Stimulated activated CD4-positive, alpha-beta T cell treated with anti-CD3 and anti-CD28 coated beads, Interleukin-1b, Interleukin-23, amount 100 ng/mL, for 1 hour (primary cell): ENCODE data around the gene NCKAP5.
"Not testable (repeated sequence)": the region's sequence is repeated elsewhere in the genome, so short reads cannot be mapped to it uniquely, and the experiment has no call there.

ENCODE experiments used
- DNase-seq, 2 donors: peaks; one replicate each; pipeline ENCODE4 v3.0.0-alpha.2; 2020; ENCODE audit warnings: low read depth in 2 of 2

NCKAP5 gene

GRCh38 chr2:133497270-133497893 is 70.9 kb downstream of the NCKAP5 start:
- no peak for DNase-seq

DNA sequence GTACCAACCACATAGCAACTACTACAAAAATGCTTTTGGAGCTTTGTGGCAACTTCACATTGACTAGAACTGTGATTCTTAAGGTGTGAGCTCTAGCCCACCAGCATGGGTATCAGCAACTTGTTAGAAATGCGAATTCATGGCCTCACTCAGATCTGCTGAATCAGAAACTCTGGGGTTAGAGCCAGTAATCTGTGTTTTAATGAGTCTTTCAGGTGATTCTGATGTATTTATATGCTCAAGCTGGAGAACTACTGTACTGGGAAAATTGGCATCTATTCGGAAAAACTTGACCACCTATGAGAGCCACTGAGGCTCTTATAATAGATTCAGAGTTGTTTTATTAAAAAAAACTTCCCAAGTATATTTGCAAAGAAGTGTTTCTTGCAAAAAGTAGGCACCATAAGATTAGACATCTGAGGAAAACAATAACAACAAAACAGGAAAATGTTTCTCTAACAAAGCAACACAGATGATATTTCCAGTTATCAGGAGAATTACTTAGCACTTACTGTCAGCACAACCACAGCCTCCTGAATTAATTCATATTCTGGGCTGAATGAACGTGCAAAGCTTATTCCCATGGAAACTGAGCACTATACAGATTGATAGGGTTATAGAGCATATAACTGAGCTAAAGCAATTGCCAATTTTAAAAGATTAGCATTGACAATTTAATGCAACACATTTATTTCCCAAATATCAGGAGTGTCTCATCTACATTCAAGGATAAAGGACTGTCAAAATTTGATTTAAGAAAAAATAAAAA is 71.6 kb downstream of the NCKAP5 start:
- no peak for DNase-seq

GRCh38 chr2:133495226-133495625 is 73.0 kb downstream of the NCKAP5 start:
- DNase-seq: no peak

- DNase-seq: no peak
Measured at GRCh38 chr2:133492719-133493380, 75.4 kb downstream of the NCKAP5 start.

- DNase-seq: no peak
Measured at GRCh38 chr2:133490411-133490980, 77.8 kb downstream of the NCKAP5 start.

DNA sequence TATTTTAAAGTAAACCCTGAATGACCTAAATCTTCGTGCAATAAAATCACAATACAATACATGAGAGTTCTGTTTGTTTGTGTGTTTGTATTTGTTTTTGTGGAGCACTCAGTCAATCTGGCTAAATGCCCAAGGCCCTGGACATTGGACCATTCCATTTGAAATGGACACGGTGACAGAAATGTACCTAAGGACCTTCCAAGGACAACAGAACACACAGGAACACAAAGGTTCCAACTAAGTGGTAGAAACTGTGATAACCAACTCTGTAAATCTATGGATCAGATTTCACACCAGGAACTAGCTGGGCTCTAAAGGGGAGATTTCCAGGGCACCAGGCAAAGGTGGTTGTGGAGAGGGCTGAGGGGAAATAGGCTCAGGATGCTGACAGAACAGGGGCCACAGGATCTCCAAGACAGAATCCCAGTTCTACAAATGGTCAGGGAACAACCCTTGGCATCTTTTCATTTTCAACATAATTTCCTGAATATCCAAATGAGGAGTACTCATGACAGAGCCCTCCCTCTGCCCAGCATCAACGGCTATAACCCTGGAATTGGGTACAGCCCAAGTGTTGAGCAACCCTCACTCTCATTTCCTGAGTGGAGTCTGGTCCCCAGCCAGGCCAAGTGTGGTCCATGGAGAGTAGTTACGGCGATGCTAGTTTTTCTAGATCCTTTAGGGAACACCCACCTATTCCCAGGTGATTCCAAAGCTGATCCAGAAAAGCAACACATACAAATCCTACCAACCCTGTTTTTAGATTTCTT is 78.4 kb downstream of the NCKAP5 start:
- DNase-seq: no peak

GRCh38 chr2:133489146-133489545 is 79.1 kb downstream of the NCKAP5 start:
- DNase-seq: no peak

DNA sequence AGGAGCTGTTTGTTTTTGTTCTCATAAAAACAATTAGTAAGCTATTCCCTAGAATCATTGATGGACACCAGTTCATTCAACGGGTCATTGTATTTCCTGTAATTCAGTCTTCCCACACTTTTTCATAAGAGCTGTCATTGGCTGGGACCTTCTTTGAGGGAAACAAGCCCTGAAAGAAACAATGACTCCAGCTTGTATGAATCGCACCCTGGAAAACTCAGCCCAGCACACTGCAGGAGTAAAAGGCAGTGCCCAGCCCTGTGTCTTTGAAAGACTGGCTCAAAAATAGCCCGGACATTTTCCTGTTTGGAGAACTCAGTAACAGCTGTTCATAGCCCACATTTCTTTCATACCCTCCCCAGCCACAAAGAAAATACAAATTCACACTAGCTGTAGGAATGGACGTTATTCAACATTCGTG is 81.5 kb downstream of the NCKAP5 start:
- no peak for DNase-seq

- no peak for DNase-seq
Measured at GRCh38 chr2:133485868-133486267, 82.4 kb downstream of the NCKAP5 start.

- DNase-seq: no peak
Measured at GRCh38 chr2:133484784-133485183, 83.5 kb downstream of the NCKAP5 start.

GRCh38 chr2:133484106-133484505 is 84.2 kb downstream of the NCKAP5 start:
- DNase-seq: no peak

DNA sequence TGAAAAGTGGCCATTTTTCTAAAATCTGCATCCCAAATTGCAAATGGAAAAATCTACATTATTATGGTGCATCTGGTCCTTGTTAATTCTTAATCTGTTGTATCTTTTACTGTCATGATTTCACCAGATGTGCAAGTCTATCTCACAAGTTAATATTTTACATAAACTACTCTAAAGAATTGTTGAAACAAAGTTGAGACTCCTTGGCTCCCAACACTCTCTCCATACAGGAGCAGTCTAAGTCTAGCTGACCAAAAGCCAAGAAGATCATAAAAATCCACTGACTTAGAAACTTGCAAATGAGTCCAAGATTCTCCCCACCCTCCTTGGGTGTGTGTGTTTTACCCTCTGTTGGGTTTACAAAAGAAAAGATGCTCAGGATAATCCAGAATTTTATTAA is 85.1 kb downstream of the NCKAP5 start:
- no peak for DNase-seq

GRCh38 chr2:133480707-133481429 is 87.4 kb downstream of the NCKAP5 start:
- DNase-seq: no peak

GRCh38 chr2:133477616-133477990 is 90.7 kb downstream of the NCKAP5 start:
- no peak for DNase-seq

GRCh38 chr2:133476931-133477615 is 91.2 kb downstream of the NCKAP5 start:
- DNase-seq: no peak

DNA sequence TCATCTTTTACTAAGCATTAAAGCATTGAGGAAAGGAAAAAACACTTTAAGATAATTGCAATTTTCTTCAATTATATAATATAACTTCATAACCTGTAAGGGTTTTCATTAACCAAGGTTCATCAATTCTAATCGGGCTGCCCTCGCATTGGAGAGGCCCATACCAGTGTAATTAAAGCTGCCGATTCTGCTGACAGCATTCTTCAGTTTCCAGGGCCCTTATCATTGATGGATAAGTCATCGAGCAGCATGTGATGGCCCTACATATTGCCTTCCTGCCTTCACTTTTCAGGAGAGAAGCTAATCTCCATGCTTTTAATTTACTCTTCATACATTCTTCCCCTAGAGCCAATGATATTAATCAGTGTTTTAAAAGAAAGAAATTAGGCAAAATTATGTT is 92.0 kb downstream of the NCKAP5 start:
- DNase-seq: no peak

DNA sequence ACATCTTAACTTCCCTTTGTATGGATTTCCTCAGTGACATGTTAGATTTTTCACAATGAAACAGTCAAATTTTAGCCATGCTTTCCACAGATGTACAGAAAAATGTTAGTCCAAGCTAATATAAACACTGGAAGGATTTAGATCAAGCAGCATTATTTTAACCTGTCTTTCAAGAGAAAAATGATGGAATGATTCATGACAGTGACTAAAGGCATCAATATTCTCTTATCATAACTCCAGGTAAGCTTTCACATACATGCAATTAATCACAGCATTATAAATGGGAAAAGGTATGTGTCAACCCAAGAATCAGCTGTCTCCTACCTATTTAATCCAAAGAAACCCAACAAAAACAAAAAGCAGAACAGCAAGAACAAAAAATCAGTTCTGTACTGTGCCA is 92.7 kb downstream of the NCKAP5 start:
- no peak for DNase-seq

DNA sequence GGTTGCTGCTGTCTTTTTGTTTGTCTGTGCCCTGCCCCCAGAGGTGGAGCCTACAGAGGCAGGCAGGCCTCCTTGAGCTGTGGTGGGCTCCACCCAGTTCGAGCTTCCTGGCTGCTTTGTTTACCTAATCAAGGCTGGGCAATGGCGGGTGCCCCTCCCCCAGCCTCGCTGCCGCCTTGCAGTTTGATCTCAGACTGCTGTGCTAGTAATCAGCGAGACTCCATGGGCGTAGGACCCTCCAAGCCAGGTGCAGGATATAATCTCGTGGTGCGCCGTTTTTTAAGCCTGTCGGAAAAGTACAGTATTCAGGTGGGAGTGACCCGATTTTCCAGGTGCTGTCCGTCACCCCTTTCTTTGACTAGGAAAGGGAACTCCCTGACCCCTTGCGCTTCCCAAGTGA is 97.8 kb downstream of the NCKAP5 start:
- not testable (repeated sequence) for DNase-seq

- DNase-seq: no peak
Measured at GRCh38 chr2:133462811-133463210, 105.5 kb downstream of the NCKAP5 start.

- DNase-seq: no peak
Measured at GRCh38 chr2:133461484-133461883, 106.8 kb downstream of the NCKAP5 start.

DNA sequence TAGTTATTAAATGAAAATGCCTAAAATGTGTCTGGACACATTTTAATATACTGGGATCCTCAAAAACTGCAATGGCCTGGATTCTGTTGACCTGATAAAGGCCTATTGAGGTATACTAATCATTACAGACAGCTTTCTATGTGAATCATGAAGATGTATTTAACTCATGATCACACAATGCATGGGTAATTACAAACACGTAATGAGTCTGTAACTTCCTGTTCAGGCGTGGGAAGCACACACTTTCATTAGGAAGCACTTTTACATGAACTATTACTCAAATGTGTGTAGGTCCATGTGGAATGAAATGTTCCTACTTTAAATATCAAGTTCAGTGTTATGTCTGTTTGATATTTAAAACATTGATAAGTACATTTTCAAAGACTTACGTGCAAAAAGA is 108.7 kb downstream of the NCKAP5 start:
- DNase-seq: no peak
